K562 (cell line): ENCODE results near the gene WDR90. TPM values are rescaled to one million over a fixed set of nuclear protein-coding genes. Genes with fewer than 3 reads are reported as not detected.

Source experiments
- CBFA2T3 ChIP-seq: fragments of 450-650 bp; IDR thresholded peaks from 2 replicates; pipeline ENCODE4 v1.6.1; 2017
- CHD2 ChIP-seq: IDR thresholded peaks from 2 replicates; pipeline ENCODE4 v1.6.1; 2011; ENCODE audit warnings: low read depth, low read length
- EP400 ChIP-seq: fragments of 450-650 bp; IDR thresholded peaks from 2 replicates; pipeline ENCODE4 v1.6.1; 2017; ENCODE audit warnings: antibody characterized with exemption, mild to moderate bottlenecking, moderate library complexity
- HMG20A ChIP-seq: fragments of 450-650 bp; formaldehyde crosslinking; conservative IDR thresholded peaks from 2 replicates; pipeline ENCODE4 v1.4.0; 2020; ENCODE audit warnings: mild to moderate bottlenecking, mixed read lengths
- HMGXB4 ChIP-seq: sonication (generic); formaldehyde crosslinking; IDR thresholded peaks from 2 replicates; pipeline ENCODE4 v1.8.1; 2023; ENCODE audit warnings: mild to moderate bottlenecking, missing genetic modification reagents
- IFI16 ChIP-seq: fragments of 250-450 bp; sonication (Bioruptor Pico); IDR thresholded peaks from 2 replicates; pipeline ENCODE4 v2.1.2; 2022; ENCODE audit warnings: mild to moderate bottlenecking, inconsistent platforms
- MEIS2 ChIP-seq: fragments of 450-650 bp; IDR thresholded peaks from 2 replicates; pipeline ENCODE4 v1.6.1; 2014; ENCODE audit warnings: mild to moderate bottlenecking; ENCODE audit not compliant: partially characterized antibody
- MYC ChIP-seq, 2 experiments: fragments of 250-450 bp in 1 of 2; sonication (Bioruptor Pico) in 1 of 2; IDR thresholded peaks; 2 replicates each; pipeline versions ENCODE4 v1.5.1 to v1.6.1; 2012 to 2021; ENCODE audit warnings: low read depth in 2 of 2, borderline replicate concordance in 1 of 2, improper control_type of control experiment in 1 of 2, low read length in 1 of 2, mild to moderate bottlenecking in 1 of 2, moderate library complexity in 1 of 2
- RBM14 ChIP-seq: fragments of 200-400 bp; formaldehyde crosslinking; IDR thresholded peaks from 2 replicates; pipeline ENCODE4 v1.6.1; 2018; ENCODE audit warnings: low read depth, mild to moderate bottlenecking, low read length, moderate library complexity, borderline replicate concordance; ENCODE audit not compliant: insufficient read depth
- SIX5 ChIP-seq, 2 experiments: IDR thresholded peaks; 2 replicates each; pipeline ENCODE4 v1.6.1; 2011; ENCODE audit warnings: low read length in 2 of 2, borderline replicate concordance in 1 of 2, low read depth in 1 of 2, mild to moderate bottlenecking in 1 of 2, moderate library complexity in 1 of 2; ENCODE audit not compliant: insufficient read depth in 1 of 2
- SMAD4 ChIP-seq: fragments of 250-450 bp; sonication (Bioruptor Pico); conservative IDR thresholded peaks from 2 replicates; pipeline ENCODE4 v1.8.0; 2021; ENCODE audit warnings: inconsistent platforms, mild to moderate bottlenecking, moderate library complexity
- SRF ChIP-seq, 2 experiments: fragments of 250-450, 450-650 bp in 1 of 2; sonication (Bioruptor Pico) in 1 of 2; sonication (generic) in 1 of 2; formaldehyde crosslinking; IDR thresholded peaks; 2 replicates each; pipeline versions ENCODE4 v1.5.0 to v1.5.1; 2020 to 2022; ENCODE audit warnings: mild to moderate bottlenecking in 1 of 2, missing genetic modification reagents in 1 of 2
- TAF9B ChIP-seq: fragments of 450-650 bp; IDR thresholded peaks from 2 replicates; pipeline ENCODE4 v1.6.1; 2018; ENCODE audit warnings: mild to moderate bottlenecking; ENCODE audit not compliant: partially characterized antibody
- TGIF2 ChIP-seq: sonication (generic); formaldehyde crosslinking; IDR thresholded peaks from 2 replicates; pipeline ENCODE4 v1.8.1; 2022; ENCODE audit warnings: mild to moderate bottlenecking, missing genetic modification reagents, moderate library complexity
- YBX1 ChIP-seq: fragments of 450-650 bp; IDR thresholded peaks from 2 replicates; pipeline ENCODE4 v1.7.1; 2016; ENCODE audit warnings: mild to moderate bottlenecking
- ZBED1 ChIP-seq: IDR thresholded peaks from 2 replicates; pipeline ENCODE4 v1.6.1; 2014
- ZBTB5 ChIP-seq: fragments of 450-650 bp; IDR thresholded peaks from 2 replicates; pipeline ENCODE4 v1.6.1; 2017; ENCODE audit warnings: antibody characterized with exemption
- ZMIZ1 ChIP-seq, 2 experiments: fragments of 150-350 bp in 1 of 2; IDR thresholded peaks; 2 replicates each; pipeline ENCODE4 v1.6.1; 2012 to 2016; ENCODE audit warnings: low read depth in 2 of 2, low read length in 2 of 2, mild to moderate bottlenecking in 1 of 2, moderate library complexity in 1 of 2
- ZNF583 ChIP-seq: fragments of 250-450 bp; sonication (Bioruptor Pico); IDR thresholded peaks from 2 replicates; pipeline ENCODE4 v1.4.0; 2020
- ZNF644 ChIP-seq: fragments of 200-800 bp; sonication (Bioruptor generic); IDR thresholded peaks from 2 replicates; pipeline ENCODE4 v1.6.1; 2016; ENCODE audit warnings: low read depth, missing genetic modification characterization, missing compliant biosample characterization
- ZNF717 ChIP-seq: fragments of 250-450 bp; sonication (Bioruptor Pico); IDR thresholded peaks from 2 replicates; pipeline ENCODE4 v1.5.0; 2021
- polyA plus RNA-seq, 8 experiments: library from polyadenylated mRNA; depleted of rRNA in 4 of 8; stranded (reverse) in 5 of 8; unstranded in 3 of 8; fragments of >200 nt; fragmentation: Nextera tagmentation in 2 of 8; fragmentation: Illumina TruSeq in 1 of 8; extraction: Ambion mirVana in 2 of 8; extraction: Trizol in 1 of 8; gene quantifications; 2 replicates each; pipeline versions ENCODE4 v1.2.1 to v1.2.3, GENCODE V29; 2011 to 2014; ENCODE audit warnings: inconsistent platforms in 1 of 8, missing spikeins in 1 of 8
- total RNA-seq, 7 experiments: library from RNA; depleted of rRNA in 6 of 7; stranded (reverse); fragments of >200 nt in 6 of 7; fragmentation: Illumina TruSeq in 2 of 7; extraction: Trizol in 2 of 7; gene quantifications; 2 replicates each; pipeline versions ENCODE4 v1.2.1 to v1.2.3, GENCODE V29; 2011 to 2021; ENCODE audit warnings: low replicate concordance in 1 of 7

Gene WDR90
- total and polyA plus RNA-seq, 9 of the 15 experiments (the other 6 are each of a cell fraction or from before 2014, with no cell fraction given), result 0.44 to 12.6 (median 3.3) TPM

GRCh38 chr16:636206-637080, 12.7 kb upstream of the WDR90 start, which contains the start of gene METTL26 (continued):
- TF ChIP-seq SMAD4 (peak; percentile 83), ZNF583 (CRISPR knock-in tag) (no peak), SRF (CRISPR knock-in tag; IDR thresholded peaks at IDR 0.05) (peak; percentile 4 to 44; a peak in 1 of 4 replicates), ZNF644 (tag) (peak; percentile 88), HMGXB4 (peak; percentile 97), RBM14 (no peak), CHD2 (peak; percentile 85), TAF9B (no peak), MEIS2 (no peak), ZBED1 (no peak; the same call in 1 of the 2 replicates), MYC (IDR thresholded peaks at IDR 0.05; ENCODE audit: low read depth, low read length) (peak; percentile 97), MYC (CRISPR knock-in tag; IDR thresholded peaks at IDR 0.05; ENCODE audit: borderline replicate concordance, low read depth) (peak; percentile 56; the same call in 1 of the 2 replicates), EP400 (peak; percentile 84), IFI16 (CRISPR knock-in tag) (no peak), TGIF2 (peak; percentile 87; the same call in 1 of the 2 replicates), ZBTB5 (peak; percentile 85), HMG20A (CRISPR knock-in tag) (no peak), ZNF717 (CRISPR knock-in tag) (no peak), YBX1 (no peak), SIX5 (IDR thresholded peaks at IDR 0.05; ENCODE audit: borderline replicate concordance in 1 of 2, insufficient read depth in 1 of 2, low read depth in 1 of 2, low read length in 2 of 2) (peak; percentile 81 to 86), ZMIZ1 (IDR thresholded peaks at IDR 0.05; ENCODE audit: low read depth in 2 of 2, low read length in 2 of 2) (no peak), CBFA2T3 (no peak)
